Mesodermal cell (in vitro differentiated cells): ENCODE results near the gene CRTC3.
"Not testable (repeated sequence)": the region's sequence is repeated elsewhere in the genome, so short reads cannot be mapped to it uniquely, and the experiment has no call there.

Source experiments
- H3K27ac ChIP-seq: 2 replicates; pipeline ENCODE4 v1.7.0; 2013; ENCODE audit warnings: mild to moderate bottlenecking, low read depth, low read length, moderate library complexity; ENCODE audit not compliant: severe bottlenecking
- H3K36me3 ChIP-seq: 2 replicates; pipeline ENCODE4 v1.7.1; 2013; ENCODE audit warnings: mild to moderate bottlenecking, low read length, moderate library complexity; ENCODE audit not compliant: control insufficient read depth, insufficient read depth
- H3K4me1 ChIP-seq: one replicate; pipeline ENCODE4 v1.7.1; 2013; ENCODE audit warnings: mild to moderate bottlenecking, low read length; ENCODE audit not compliant: insufficient read depth, control insufficient read depth, poor library complexity, severe bottlenecking
- H3K4me3 ChIP-seq: 2 replicates; pipeline ENCODE4 v1.7.0; 2013; ENCODE audit warnings: low read length, control low read depth, mild to moderate bottlenecking; ENCODE audit not compliant: insufficient read depth, poor library complexity, severe bottlenecking; ENCODE audit errors: extremely low read depth
- H3K9me3 ChIP-seq: 2 replicates; pipeline ENCODE4 v1.7.1; 2013; ENCODE audit warnings: mild to moderate bottlenecking, low read length, moderate library complexity; ENCODE audit not compliant: control insufficient read depth
- WGBS, 2 experiments: methylation state at CpG; one replicate each; pipeline ENCODE4 v1.1.5; 2013; ENCODE audit warnings: missing lambda C conversion rate in 2 of 2; ENCODE audit not compliant: insufficient coverage in 2 of 2; 5-methylcytosine and 5-hydroxymethylcytosine counted together

Gene CRTC3

DNA sequence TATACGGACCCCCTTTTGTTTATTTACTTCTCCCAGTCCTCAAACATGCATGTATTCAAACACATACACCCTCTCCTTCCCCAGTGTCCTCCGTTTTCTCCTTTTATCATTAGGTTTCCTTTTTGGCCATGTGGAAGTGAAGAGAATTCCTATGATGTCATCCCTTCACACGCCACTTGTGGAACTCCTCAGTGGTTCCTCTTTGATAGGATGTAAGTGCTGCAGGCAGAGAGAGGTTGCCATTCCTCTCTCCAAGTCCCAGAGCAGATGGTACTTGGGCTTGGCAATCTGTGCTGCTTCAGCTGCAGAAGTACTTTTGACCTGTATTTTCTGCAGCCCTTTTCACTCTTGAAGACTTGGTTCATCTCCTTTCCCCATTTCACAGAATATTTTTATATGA lies 32.9 kb upstream of the CRTC3 start:
- Histone ChIP-seq H3K4me3 (no peak overlapping the region), H3K36me3 (peaks cover 93% of the 10 kb centered on the region), H3K4me1 (peaks cover 5% of the 10 kb centered on the region), H3K9me3 (no peaks in the 10 kb centered on the region), H3K27ac (no peak overlapping the region)
- whole genome bisulfite sequencing, 2 experiments: 78 to 89% methylated on average over 1 of the region's 3 CpGs

DNA sequence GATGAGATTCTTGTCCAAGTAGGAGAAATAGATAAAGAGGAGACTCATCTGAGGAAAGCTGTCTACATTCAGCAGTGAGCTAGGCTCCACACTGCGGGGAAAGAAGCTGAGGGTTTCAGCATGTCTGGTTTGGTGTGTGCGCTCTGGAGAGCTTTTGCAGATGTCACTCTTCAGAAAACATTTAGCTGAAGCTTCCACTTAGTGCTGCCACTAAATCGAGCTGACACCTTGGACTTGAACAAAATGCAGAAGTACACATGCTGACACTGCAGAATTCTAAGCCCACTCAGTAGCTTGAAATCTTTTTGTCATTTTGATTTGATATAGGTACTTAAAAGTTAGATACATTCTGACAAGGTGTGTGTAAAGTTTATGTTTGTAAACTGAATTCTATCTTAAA lies 32.3 kb upstream of the CRTC3 start:
- 97 to 100% methylated on average over 3 of the region's 3 CpGs for WGBS, 2 experiments
- Histone ChIP-seq H3K4me1 (peaks cover 5% of the 10 kb centered on the region), H3K4me3 (no peak overlapping the region), H3K27ac (no peak overlapping the region), H3K36me3 (peaks cover 93% of the 10 kb centered on the region), H3K9me3 (no peaks in the 10 kb centered on the region)

- Histone ChIP-seq H3K27ac (no peak overlapping the region), H3K4me3 (no peak overlapping the region), H3K4me1 (peaks cover 5% of the 10 kb centered on the region), H3K9me3 (no peaks in the 10 kb centered on the region), H3K36me3 (peaks cover 93% of the 10 kb centered on the region)
- 88 to 89% methylated on average over 4 of the region's 6 CpGs for WGBS, 2 experiments
Observed at GRCh38 chr15:90497912-90498311, 31.8 kb upstream of the CRTC3 start.

DNA sequence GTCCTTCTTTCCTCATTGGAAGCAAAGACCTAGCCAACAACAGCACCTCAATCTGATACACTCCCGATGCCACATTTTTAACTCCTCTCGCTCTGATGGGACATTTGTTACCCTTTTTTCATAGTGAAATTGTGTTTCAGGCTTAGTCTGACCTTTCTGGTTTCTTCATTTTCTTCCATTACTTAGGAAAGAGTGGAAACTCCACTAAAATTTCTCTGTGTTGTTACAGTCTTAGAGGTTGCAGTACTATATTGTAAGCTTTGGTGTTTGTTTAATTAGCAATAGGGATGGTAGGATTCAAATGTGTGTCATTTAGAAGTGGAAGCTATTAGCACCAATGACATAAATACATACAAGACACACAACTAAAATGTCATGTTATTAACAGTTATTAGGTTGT lies 29.6 kb upstream of the CRTC3 start:
- Histone ChIP-seq H3K4me1 (peaks cover 5% of the 10 kb centered on the region), H3K36me3 (peaks cover 74% of the 10 kb centered on the region), H3K9me3 (no peaks in the 10 kb centered on the region), H3K27ac (no peak overlapping the region), H3K4me3 (no peak overlapping the region)
- 93% methylated on average over 2 of the region's 2 CpGs; no CpG with 5 or more reads in 1 of the 2 experiments for WGBS, 2 experiments

DNA sequence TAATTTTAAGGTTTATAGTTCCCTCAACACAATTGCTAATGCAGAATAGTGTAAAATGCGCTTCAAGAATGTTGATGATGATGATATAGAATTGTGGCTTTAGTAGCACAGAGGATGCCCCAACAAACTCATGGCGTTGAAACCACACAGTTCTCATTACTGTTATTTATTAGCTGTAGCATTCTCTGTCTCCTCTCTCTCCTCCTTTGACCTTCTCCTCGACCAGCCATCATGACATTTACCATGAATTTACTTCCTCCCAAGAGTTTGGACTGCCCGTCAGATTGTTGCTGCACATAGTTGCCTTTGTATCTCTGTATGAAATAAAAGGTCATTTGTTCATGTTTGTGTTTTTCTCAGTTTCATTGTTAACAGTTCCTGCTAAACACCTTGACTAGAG lies 27.8 kb upstream of the CRTC3 start:
- no peak overlapping the region for H3K27ac ChIP-seq
- H3K36me3 ChIP-seq: peaks cover 60% of the 10 kb centered on the region
- H3K4me1 ChIP-seq: no peaks in the 10 kb centered on the region
- WGBS, 2 experiments: 90% methylated on average over 3 of the region's 4 CpGs; no CpG with 5 or more reads in 1 of the 2 experiments
- H3K4me3 ChIP-seq: no peak overlapping the region
- H3K9me3 ChIP-seq: no peaks in the 10 kb centered on the region

DNA sequence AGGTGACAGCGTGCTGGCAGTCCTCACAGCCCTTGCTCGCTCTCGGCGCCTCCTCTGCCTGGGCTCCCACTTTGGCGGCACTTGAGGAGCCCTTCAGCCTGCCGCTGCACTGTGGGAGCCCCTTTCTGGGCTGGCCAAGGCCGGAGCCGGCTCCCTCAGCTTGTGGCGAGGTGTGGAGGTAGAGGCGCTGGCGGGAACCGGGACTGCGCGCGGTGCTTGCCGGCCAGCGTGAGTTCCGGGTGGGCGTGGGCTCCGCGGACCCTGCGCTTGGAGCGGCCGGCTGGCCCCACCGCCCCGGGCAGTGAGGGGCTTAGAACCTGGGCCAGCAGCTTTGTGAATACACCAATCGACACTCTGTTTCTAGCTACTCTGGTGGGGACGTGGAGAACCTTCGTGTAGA lies 18.9 kb upstream of the CRTC3 start:
- H3K27ac ChIP-seq: not testable (repeated sequence)
- WGBS, 2 experiments: 91 to 93% methylated on average over 13 to 20 of the region's 29 CpGs

DNA sequence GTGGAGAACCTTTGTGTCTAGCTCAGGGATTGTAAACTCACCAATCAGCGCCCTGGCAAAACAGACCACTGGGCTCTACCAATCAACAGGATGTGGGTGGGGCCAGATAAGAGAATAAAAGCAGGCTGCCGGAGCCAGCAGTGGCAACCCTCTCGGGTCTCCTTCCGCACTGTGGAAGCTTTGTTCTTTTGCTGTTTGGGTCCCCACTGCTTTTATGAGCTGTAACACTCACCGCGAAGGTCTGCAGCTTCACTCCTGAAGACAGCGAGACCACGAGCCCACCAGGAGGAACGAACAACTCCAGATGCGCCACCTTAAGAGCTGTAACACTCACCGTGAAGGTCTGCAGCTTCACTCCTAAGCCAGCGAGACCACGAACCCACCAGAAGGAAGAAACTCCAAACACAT lies 18.5 kb upstream of the CRTC3 start:
- H3K9me3 ChIP-seq, H3K4me3 ChIP-seq, H3K36me3 ChIP-seq, H3K27ac ChIP-seq, H3K4me1 ChIP-seq: not testable (repeated sequence)
- WGBS, 2 experiments: 94 to 95% methylated on average over 5 to 7 of the region's 13 CpGs

More for the DNA sequence above, 18.9 kb upstream of the CRTC3 start:
- not testable (repeated sequence) for H3K36me3 ChIP-seq, H3K9me3 ChIP-seq, H3K4me1 ChIP-seq, H3K4me3 ChIP-seq

DNA sequence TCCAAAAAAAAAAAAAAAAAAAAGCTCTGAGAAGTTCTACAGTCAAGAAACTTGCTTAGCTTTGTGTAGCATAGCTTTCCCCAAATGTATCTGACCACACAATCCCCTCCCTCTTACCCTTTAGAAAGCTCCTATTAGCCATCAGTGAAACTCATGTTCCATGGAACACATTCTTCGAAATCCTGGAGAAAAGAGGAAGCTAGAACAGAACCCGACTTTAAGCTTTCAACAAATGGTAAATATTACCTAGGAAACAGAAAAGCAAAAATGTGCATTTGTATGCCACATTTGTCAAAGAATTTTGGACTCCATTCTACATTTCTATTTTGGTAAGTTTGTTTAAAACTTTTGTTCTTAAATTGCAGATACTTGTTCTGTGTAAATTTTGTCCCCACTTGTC lies 17.4 kb upstream of the CRTC3 start:
- H3K4me1 ChIP-seq: no peaks in the 10 kb centered on the region
- no peak overlapping the region for H3K27ac ChIP-seq
- H3K36me3 ChIP-seq: no peaks in the 10 kb centered on the region
- no peak overlapping the region for H3K4me3 ChIP-seq
- WGBS, 2 experiments: 80% methylated on average over 1 of the region's 2 CpGs; no CpG with 5 or more reads in 1 of the 2 experiments
- peaks cover 5% of the 10 kb centered on the region for H3K9me3 ChIP-seq

DNA sequence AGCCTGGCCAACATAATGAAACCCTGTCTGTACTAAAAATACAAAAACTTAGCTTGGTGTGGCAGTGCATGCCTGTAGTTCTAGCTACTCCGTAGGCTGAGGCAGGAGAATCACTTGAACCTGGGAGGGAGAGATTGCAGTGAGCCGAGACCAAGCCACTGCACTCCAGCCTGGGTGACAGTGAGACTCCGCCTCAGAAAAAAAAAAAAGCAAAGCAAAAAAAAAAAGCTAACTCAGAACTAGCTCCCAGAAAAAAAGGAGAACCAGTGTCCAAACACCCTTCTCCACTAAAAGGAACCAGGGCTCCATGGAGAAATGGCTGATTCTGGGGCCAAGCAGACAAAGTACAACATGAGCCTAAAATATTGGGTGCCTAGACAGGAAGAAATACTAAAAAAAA lies 16.7 kb upstream of the CRTC3 start:
- 100% methylated on average over 2 of the region's 3 CpGs; no CpG with 5 or more reads in 1 of the 2 experiments for WGBS, 2 experiments
- Histone ChIP-seq H3K4me1 (no peaks in the 10 kb centered on the region), H3K4me3 (no peak overlapping the region), H3K36me3 (no peaks in the 10 kb centered on the region), H3K27ac (no peak overlapping the region), H3K9me3 (peaks cover 5% of the 10 kb centered on the region)

DNA sequence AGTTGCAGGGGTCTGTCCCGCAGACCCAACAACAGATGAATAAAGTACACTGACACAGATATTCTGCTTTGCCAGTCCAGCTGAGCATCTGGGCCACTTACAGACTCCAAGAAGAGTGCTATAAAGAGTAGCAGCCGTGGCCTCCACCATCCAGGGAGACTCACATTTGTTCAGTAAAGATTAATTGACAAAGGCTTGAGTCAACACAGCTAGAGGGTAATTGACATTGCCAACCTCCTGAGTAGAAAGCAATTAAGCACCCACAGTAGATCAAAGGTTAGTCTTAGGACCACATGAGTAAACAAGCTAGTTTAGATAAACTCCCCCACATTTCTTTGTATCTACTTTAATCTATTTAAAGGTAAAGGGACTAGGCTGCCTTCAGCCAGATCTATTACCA lies 16.3 kb upstream of the CRTC3 start:
- WGBS, 2 experiments: 100% methylated on average over 2 of the region's 2 CpGs; no CpG with 5 or more reads in 1 of the 2 experiments

GRCh38 chr15:90513893-90514292 lies 15.8 kb upstream of the CRTC3 start:
- not testable (repeated sequence) for H3K36me3 ChIP-seq, H3K27ac ChIP-seq, H3K4me1 ChIP-seq, H3K4me3 ChIP-seq, H3K9me3 ChIP-seq
- WGBS, 2 experiments: no CpG with 5 or more reads among the region's 2 CpGs

More for the DNA sequence above, 16.3 kb upstream of the CRTC3 start:
- H3K4me1 ChIP-seq: no peaks in the 10 kb centered on the region
- H3K4me3 ChIP-seq: no peak overlapping the region
- peaks cover 5% of the 10 kb centered on the region for H3K9me3 ChIP-seq
- no peaks in the 10 kb centered on the region for H3K36me3 ChIP-seq
- H3K27ac ChIP-seq: no peak overlapping the region
